ENCODE measurements around the gene ATRNL1.

ATRNL1 gene

GRCh38 chr10:115761166-115761565 is 668.0 kb downstream of the ATRNL1 start:
- CTCF ChIA-PET = no interaction called here
- no peak for TF ChIP-seq BHLHE40 (IDR thresholded peaks at IDR 0.05; ENCODE audit: borderline replicate concordance)
- no peak for TF ChIP-seq NFRKB (IDR thresholded peaks at IDR 0.05)
- no peak for TF ChIP-seq ZNF384 (IDR thresholded peaks at IDR 0.05)
- POLR2A ChIA-PET = no interaction called here
- DNase-seq (ENCODE audit: extremely low spot score) = no peak

GRCh38 chr10:115762029-115762428 is 668.9 kb downstream of the ATRNL1 start:
- POLR2A ChIA-PET = no interaction called here
- CTCF ChIA-PET = no interaction called here
- no peak for TF ChIP-seq ZNF384 (IDR thresholded peaks at IDR 0.05)
- TF ChIP-seq FOXM1 (IDR thresholded peaks at IDR 0.05; ENCODE audit: borderline replicate concordance) = no peak
- no peak for TF ChIP-seq SP1 (IDR thresholded peaks at IDR 0.05)
- TF ChIP-seq TARDBP (IDR thresholded peaks at IDR 0.05) = no peak
- no peak for TF ChIP-seq HDGF (IDR thresholded peaks at IDR 0.05; ENCODE audit: borderline replicate concordance)
- no peak for TF ChIP-seq CTBP1 (IDR thresholded peaks at IDR 0.05; ENCODE audit: borderline replicate concordance)
- no peak for TF ChIP-seq NFRKB (IDR thresholded peaks at IDR 0.05)
- TF ChIP-seq ELF4 (IDR thresholded peaks at IDR 0.05) = no peak
- no peak for TF ChIP-seq ARNT (IDR thresholded peaks at IDR 0.05)
- no peak for TF ChIP-seq FOXA1 (IDR thresholded peaks at IDR 0.05)
- TF ChIP-seq L3MBTL2 (conservative IDR thresholded peaks at IDR 0.05) = no peak
- no peak for TF ChIP-seq SUZ12 (IDR thresholded peaks at IDR 0.05)
- TF ChIP-seq BHLHE40 (IDR thresholded peaks at IDR 0.05; ENCODE audit: borderline replicate concordance) = no peak
- no peak for TF ChIP-seq FOXK2 (IDR thresholded peaks at IDR 0.05)
- no peak for TF ChIP-seq LEF1 (IDR thresholded peaks at IDR 0.05; ENCODE audit: borderline replicate concordance)
- TF ChIP-seq PKNOX1 (IDR thresholded peaks at IDR 0.05) = no peak
- no peak for DNase-seq (ENCODE audit: extremely low spot score)

- CTCF ChIA-PET = no interaction called here
- no peak for TF ChIP-seq TARDBP (IDR thresholded peaks at IDR 0.05)
- TF ChIP-seq ELF4 (IDR thresholded peaks at IDR 0.05) = no peak
- no peak for TF ChIP-seq BHLHE40 (IDR thresholded peaks at IDR 0.05; ENCODE audit: borderline replicate concordance)
- TF ChIP-seq FOXK2 (IDR thresholded peaks at IDR 0.05) = no peak
- no peak for TF ChIP-seq CTBP1 (IDR thresholded peaks at IDR 0.05; ENCODE audit: borderline replicate concordance)
- no peak for TF ChIP-seq FOXA1 (IDR thresholded peaks at IDR 0.05)
- TF ChIP-seq HDGF (IDR thresholded peaks at IDR 0.05; ENCODE audit: borderline replicate concordance) = no peak
- no peak for TF ChIP-seq FOXM1 (IDR thresholded peaks at IDR 0.05; ENCODE audit: borderline replicate concordance)
- no peak for TF ChIP-seq ARNT (IDR thresholded peaks at IDR 0.05)
- no peak for TF ChIP-seq SP1 (IDR thresholded peaks at IDR 0.05)
- no peak for TF ChIP-seq LEF1 (IDR thresholded peaks at IDR 0.05; ENCODE audit: borderline replicate concordance)
- no peak for TF ChIP-seq SUZ12 (IDR thresholded peaks at IDR 0.05)
- no peak for TF ChIP-seq L3MBTL2 (conservative IDR thresholded peaks at IDR 0.05)
- TF ChIP-seq NFRKB (IDR thresholded peaks at IDR 0.05) = no peak
- no peak for TF ChIP-seq PKNOX1 (IDR thresholded peaks at IDR 0.05)
- no peak for TF ChIP-seq ZNF384 (IDR thresholded peaks at IDR 0.05)
- DNase-seq (ENCODE audit: extremely low spot score) = no peak
- POLR2A ChIA-PET = no interaction called here
These were observed 678.6 kb downstream of the ATRNL1 start for GRCh38 chr10:115771755-115772154.

- DNase-seq (ENCODE audit: extremely low spot score) = no peak
- ChIA-PET CTCF (no interaction called here), POLR2A (no interaction called here)
- no peak for TF ChIP-seq SP1 (IDR thresholded peaks at IDR 0.05)
- no peak for TF ChIP-seq L3MBTL2 (conservative IDR thresholded peaks at IDR 0.05)
- TF ChIP-seq SUZ12 (IDR thresholded peaks at IDR 0.05) = no peak
- TF ChIP-seq CTBP1 (IDR thresholded peaks at IDR 0.05; ENCODE audit: borderline replicate concordance) = no peak
- TF ChIP-seq FOXM1 (IDR thresholded peaks at IDR 0.05; ENCODE audit: borderline replicate concordance) = no peak
- no peak for TF ChIP-seq HDGF (IDR thresholded peaks at IDR 0.05; ENCODE audit: borderline replicate concordance)
- TF ChIP-seq FOXK2 (IDR thresholded peaks at IDR 0.05) = no peak
- TF ChIP-seq PKNOX1 (IDR thresholded peaks at IDR 0.05) = no peak
- TF ChIP-seq ZNF384 (IDR thresholded peaks at IDR 0.05) = no peak
- no peak for TF ChIP-seq BHLHE40 (IDR thresholded peaks at IDR 0.05; ENCODE audit: borderline replicate concordance)
- no peak for TF ChIP-seq FOXA1 (IDR thresholded peaks at IDR 0.05)
- no peak for TF ChIP-seq ELF4 (IDR thresholded peaks at IDR 0.05)
- TF ChIP-seq NFRKB (IDR thresholded peaks at IDR 0.05) = no peak
These were observed 679.4 kb downstream of the ATRNL1 start for GRCh38 chr10:115772606-115773005.

GRCh38 chr10:115773832-115774231 is 680.7 kb downstream of the ATRNL1 start:
- no peak for TF ChIP-seq FOXM1 (IDR thresholded peaks at IDR 0.05; ENCODE audit: borderline replicate concordance)
- no peak for TF ChIP-seq CTBP1 (IDR thresholded peaks at IDR 0.05; ENCODE audit: borderline replicate concordance)
- no peak for TF ChIP-seq TARDBP (IDR thresholded peaks at IDR 0.05)
- TF ChIP-seq FOXA1 (IDR thresholded peaks at IDR 0.05) = no peak
- TF ChIP-seq L3MBTL2 (conservative IDR thresholded peaks at IDR 0.05) = no peak
- no peak for TF ChIP-seq SUZ12 (IDR thresholded peaks at IDR 0.05)
- TF ChIP-seq PKNOX1 (IDR thresholded peaks at IDR 0.05) = no peak
- TF ChIP-seq ELF4 (IDR thresholded peaks at IDR 0.05) = no peak
- no peak for TF ChIP-seq FOXK2 (IDR thresholded peaks at IDR 0.05)
- TF ChIP-seq LEF1 (IDR thresholded peaks at IDR 0.05; ENCODE audit: borderline replicate concordance) = no peak
- no peak for TF ChIP-seq NFRKB (IDR thresholded peaks at IDR 0.05)
- TF ChIP-seq BHLHE40 (IDR thresholded peaks at IDR 0.05; ENCODE audit: borderline replicate concordance) = no peak
- no peak for TF ChIP-seq ARNT (IDR thresholded peaks at IDR 0.05)
- TF ChIP-seq HDGF (IDR thresholded peaks at IDR 0.05; ENCODE audit: borderline replicate concordance) = no peak
- no peak for TF ChIP-seq ZNF384 (IDR thresholded peaks at IDR 0.05)
- TF ChIP-seq SP1 (IDR thresholded peaks at IDR 0.05) = no peak
- ChIA-PET CTCF (no interaction called here), POLR2A (no interaction called here)
- no peak for DNase-seq (ENCODE audit: extremely low spot score)

GRCh38 chr10:115774721-115775120 is 681.6 kb downstream of the ATRNL1 start:
- POLR2A ChIA-PET = no interaction called here
- CTCF ChIA-PET = no interaction called here
- no peak for DNase-seq (ENCODE audit: extremely low spot score)
- TF ChIP-seq ELF4 (IDR thresholded peaks at IDR 0.05) (no peak), PKNOX1 (IDR thresholded peaks at IDR 0.05) (no peak), FOXK2 (IDR thresholded peaks at IDR 0.05) (no peak), ARNT (IDR thresholded peaks at IDR 0.05) (no peak), HDGF (IDR thresholded peaks at IDR 0.05; ENCODE audit: borderline replicate concordance) (no peak), SUZ12 (IDR thresholded peaks at IDR 0.05) (no peak), LEF1 (IDR thresholded peaks at IDR 0.05; ENCODE audit: borderline replicate concordance) (no peak), CTBP1 (IDR thresholded peaks at IDR 0.05; ENCODE audit: borderline replicate concordance) (no peak), TARDBP (IDR thresholded peaks at IDR 0.05) (no peak), FOXA1 (IDR thresholded peaks at IDR 0.05) (no peak), SP1 (IDR thresholded peaks at IDR 0.05) (no peak), ZNF384 (IDR thresholded peaks at IDR 0.05) (no peak), BHLHE40 (IDR thresholded peaks at IDR 0.05; ENCODE audit: borderline replicate concordance) (no peak), FOXM1 (IDR thresholded peaks at IDR 0.05; ENCODE audit: borderline replicate concordance) (no peak)
